Measurements from ENCODE around the gene CDH23.

CDH23 gene

GRCh38 chr10:71505862-71506261, 109.1 kb downstream of the CDH23 start:
- no peak for TF ChIP-seq CTCF (IDR thresholded peaks at IDR 0.05)
- Histone ChIP-seq H3K36me3 (no peaks in the 10 kb centered on the region), H3K27ac (no peak overlapping the region), H3K4me3 (no peak overlapping the region), H3K9me3 (no peaks in the 10 kb centered on the region), H3K27me3 (peaks cover 0 to 8% of the 10 kb centered on the region in 2 donors), H3K4me1 (no peaks in the 10 kb centered on the region)
- DNase-seq = no peak
- intact Hi-C loops (cut with DNase I; ENCODE audit: low total_unique reads) = no loop called here

GRCh38 chr10:71509444-71509843, 112.7 kb downstream of the CDH23 start:
- DNase-seq = no peak
- intact Hi-C loops (cut with DNase I; ENCODE audit: low total_unique reads) = no loop called here
- H3K36me3 ChIP-seq = no peaks in the 10 kb centered on the region
- H3K9me3 ChIP-seq = no peaks in the 10 kb centered on the region
- TF ChIP-seq CTCF (IDR thresholded peaks at IDR 0.05) = no peak
- H3K4me3 ChIP-seq = no peak overlapping the region
- H3K27me3 ChIP-seq = peaks cover 0 to 17% of the 10 kb centered on the region in 2 donors
- H3K27ac ChIP-seq = no peak overlapping the region
- H3K4me1 ChIP-seq = no peaks in the 10 kb centered on the region

- no peak overlapping the region for H3K27ac ChIP-seq
- no peak overlapping the region for H3K4me3 ChIP-seq
- peaks cover 0 to 19% of the 10 kb centered on the region in 2 donors for H3K27me3 ChIP-seq
- no peaks in the 10 kb centered on the region for H3K4me1 ChIP-seq
- TF ChIP-seq CTCF (IDR thresholded peaks at IDR 0.05) = no peak
- H3K36me3 ChIP-seq = no peaks in the 10 kb centered on the region
- H3K9me3 ChIP-seq = no peaks in the 10 kb centered on the region
- intact Hi-C loops (cut with DNase I; ENCODE audit: low total_unique reads) = no loop called here
- no peak for DNase-seq
Observed at GRCh38 chr10:71511206-71511605, 114.5 kb downstream of the CDH23 start.

- Histone ChIP-seq H3K36me3 (no peaks in the 10 kb centered on the region), H3K4me3 (no peak overlapping the region), H3K4me1 (no peaks in the 10 kb centered on the region), H3K9me3 (no peaks in the 10 kb centered on the region), H3K27ac (no peak overlapping the region), H3K27me3 (peaks cover 0 to 19% of the 10 kb centered on the region in 2 donors)
- intact Hi-C loops (cut with DNase I; ENCODE audit: low total_unique reads) = no loop called here
- no peak for TF ChIP-seq CTCF (IDR thresholded peaks at IDR 0.05)
- no peak for DNase-seq
Observed at GRCh38 chr10:71512312-71512711, 115.6 kb downstream of the CDH23 start.

- H3K27me3 ChIP-seq = peaks cover 0 to 19% of the 10 kb centered on the region in 2 donors
Observed at GRCh38 chr10:71512761-71513539, 116.2 kb downstream of the CDH23 start.

More at GRCh38 chr10:71512761-71513539, 116.2 kb downstream of the CDH23 start:
- TF ChIP-seq CTCF (IDR thresholded peaks at IDR 0.05) = no peak
- no peaks in the 10 kb centered on the region for H3K36me3 ChIP-seq
- no peak overlapping the region for H3K4me3 ChIP-seq
- intact Hi-C loops (cut with DNase I; ENCODE audit: low total_unique reads) = no loop called here
- H3K9me3 ChIP-seq = no peaks in the 10 kb centered on the region
- H3K4me1 ChIP-seq = no peaks in the 10 kb centered on the region
- no peak for DNase-seq
- no peak overlapping the region for H3K27ac ChIP-seq
